A549 (cell line): ENCODE results near the gene POP5. TPM values are rescaled to one million over a fixed set of nuclear protein-coding genes. Genes with fewer than 3 reads are reported as not detected.
A peak's percentile ranks its signal among the peaks of the same experiment; 100 is the strongest.

Experiments
- ESRRA ChIP-seq: fragments of 150-350 bp; IDR thresholded peaks from 2 replicates; pipeline ENCODE4 v1.6.1; 2014; ENCODE audit warnings: mild to moderate bottlenecking, low read length, borderline replicate concordance
- JUN ChIP-seq, 2 experiments: fragments of >200 bp; sonication (Bioruptor Twin); formaldehyde crosslinking; IDR thresholded peaks; 2 replicates in 1 of 2; 3 replicates in 1 of 2; pipeline ENCODE4 v1.6.1; 2016 to 2017
- TP53 ChIP-seq: fragments of 250-450 bp; sonication (Bioruptor Pico); IDR thresholded peaks from 2 replicates; pipeline ENCODE4 v1.5.0; 2021; ENCODE audit warnings: mild to moderate bottlenecking, moderate library complexity
- polyA plus RNA-seq, 4 experiments: library from polyadenylated mRNA; depleted of rRNA in 3 of 4; stranded (reverse); fragments of >200 nt; fragmentation: RNase III in 1 of 4; extraction: RNeasy Plus Mini Kit Qiagen cat#74134 plus additional on column Dnase treatment in 1 of 4; gene quantifications; 2 replicates in 3 of 4; 3 replicates in 1 of 4; pipeline ENCODE4 v1.2.3, GENCODE V29; 2011 to 2017
- TF ChIP-seq, protein P1 (sequence below): IDR thresholded peaks from 2 replicates; pipeline ENCODE4 v1.6.1; 2012
- TF ChIP-seq, protein P2 (sequence below): fragments of >200 bp; sonication (Bioruptor Twin); formaldehyde crosslinking; IDR thresholded peaks from 3 replicates; pipeline ENCODE4 v1.6.1; 2016

POP5 gene
- polyA plus RNA-seq, 2 of the 4 experiments (the other 2 are of a cell fraction) = 82.4 to 111 TPM

DNA sequence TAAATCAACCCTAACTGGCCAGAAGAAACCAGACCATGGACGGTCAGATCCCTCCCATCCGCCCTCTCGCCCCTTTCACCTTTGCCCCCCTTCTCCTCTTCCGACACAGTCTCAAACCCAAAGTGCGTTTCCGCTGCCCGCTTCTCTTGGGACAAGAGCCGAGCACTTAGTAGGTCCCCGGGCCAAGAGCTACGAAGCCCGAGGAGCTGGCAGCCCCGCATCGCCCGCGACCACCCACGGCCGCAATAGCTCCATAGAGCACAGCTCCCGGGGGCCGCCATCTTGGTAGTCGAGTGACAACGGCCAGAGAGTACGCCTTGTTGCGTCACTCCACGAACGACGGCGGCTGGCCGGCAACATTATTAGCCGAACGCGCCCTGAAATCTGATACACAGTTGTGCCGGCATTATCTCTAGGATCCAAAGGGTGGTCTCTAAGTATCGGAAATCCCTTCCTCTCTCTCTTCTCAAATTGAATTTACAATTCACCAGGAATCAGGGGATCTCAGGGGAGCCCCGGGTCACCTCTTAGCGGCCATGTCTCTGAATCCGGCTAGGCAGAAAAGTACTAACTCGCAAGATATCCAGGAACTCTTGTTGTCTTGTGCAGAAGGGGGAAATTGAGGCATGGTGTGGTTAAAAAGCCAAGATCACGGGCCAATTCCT lies 52.2 kb downstream of the POP5 start, which contains the start of gene COQ5 (continued):
- TF ChIP-seq, protein P1, sequence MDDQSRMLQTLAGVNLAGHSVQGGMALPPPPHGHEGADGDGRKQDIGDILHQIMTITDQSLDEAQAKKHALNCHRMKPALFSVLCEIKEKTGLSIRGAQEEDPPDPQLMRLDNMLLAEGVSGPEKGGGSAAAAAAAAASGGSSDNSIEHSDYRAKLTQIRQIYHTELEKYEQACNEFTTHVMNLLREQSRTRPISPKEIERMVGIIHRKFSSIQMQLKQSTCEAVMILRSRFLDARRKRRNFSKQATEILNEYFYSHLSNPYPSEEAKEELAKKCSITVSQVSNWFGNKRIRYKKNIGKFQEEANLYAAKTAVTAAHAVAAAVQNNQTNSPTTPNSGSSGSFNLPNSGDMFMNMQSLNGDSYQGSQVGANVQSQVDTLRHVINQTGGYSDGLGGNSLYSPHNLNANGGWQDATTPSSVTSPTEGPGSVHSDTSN = 0 out of 2 replicates have a peak, but pooled peaks have one; percentile 66
- TF ChIP-seq, protein P2, sequence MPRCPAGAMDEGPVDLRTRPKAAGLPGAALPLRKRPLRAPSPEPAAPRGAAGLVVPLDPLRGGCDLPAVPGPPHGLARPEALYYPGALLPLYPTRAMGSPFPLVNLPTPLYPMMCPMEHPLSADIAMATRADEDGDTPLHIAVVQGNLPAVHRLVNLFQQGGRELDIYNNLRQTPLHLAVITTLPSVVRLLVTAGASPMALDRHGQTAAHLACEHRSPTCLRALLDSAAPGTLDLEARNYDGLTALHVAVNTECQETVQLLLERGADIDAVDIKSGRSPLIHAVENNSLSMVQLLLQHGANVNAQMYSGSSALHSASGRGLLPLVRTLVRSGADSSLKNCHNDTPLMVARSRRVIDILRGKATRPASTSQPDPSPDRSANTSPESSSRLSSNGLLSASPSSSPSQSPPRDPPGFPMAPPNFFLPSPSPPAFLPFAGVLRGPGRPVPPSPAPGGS = peak; percentile 79; the same call in 2 of the 3 replicates
- TF ChIP-seq JUN (IDR thresholded peaks at IDR 0.05) (peak; percentile 81 to 90; a peak in 4 of 5 replicates), TP53 (peak; percentile 45; the same call in 1 of the 2 replicates), ESRRA (no peak)

Other genes with a start within 250 kb of the POP5 start
- 0.44 and 0.72 TPM in 2 replicates for gene MSI1, start 212.2 kb downstream of the POP5 start, polyA plus RNA-seq (2011; rRNA removed)
- 1.0 to 1.9 TPM (median 1.4 TPM) in 3 replicates for gene MSI1, start 212.2 kb downstream of the POP5 start, polyA plus RNA-seq (2017; fragmentation: RNase III; extraction: RNeasy Plus Mini Kit Qiagen cat#74134 plus additional on column Dnase treatment)
- gene COX6A1, start 143.3 kb downstream of the POP5 start, polyA plus RNA-seq (2011; rRNA removed) = 948 and 1,287 TPM in 2 replicates
- gene COX6A1, start 143.3 kb downstream of the POP5 start, polyA plus RNA-seq (2017; fragmentation: RNase III; extraction: RNeasy Plus Mini Kit Qiagen cat#74134 plus additional on column Dnase treatment) = 709 to 768 TPM (median 759 TPM) in 3 replicates
- 97.9 and 114 TPM in 2 replicates for gene TRIAP1, start 135.0 kb downstream of the POP5 start, polyA plus RNA-seq (2011; rRNA removed)
- gene TRIAP1, start 135.0 kb downstream of the POP5 start, polyA plus RNA-seq (2017; fragmentation: RNase III; extraction: RNeasy Plus Mini Kit Qiagen cat#74134 plus additional on column Dnase treatment) = 70.9 to 81.9 TPM (median 72.3 TPM) in 3 replicates
- 39.9 and 40.6 TPM in 2 replicates for gene GATC, start 135.0 kb downstream of the POP5 start, polyA plus RNA-seq (2011; rRNA removed)
- 19.7 to 22.5 TPM (median 20.6 TPM) in 3 replicates for gene GATC, start 135.0 kb downstream of the POP5 start, polyA plus RNA-seq (2017; fragmentation: RNase III; extraction: RNeasy Plus Mini Kit Qiagen cat#74134 plus additional on column Dnase treatment)
- gene SRSF9, start 111.7 kb downstream of the POP5 start, polyA plus RNA-seq (2011; rRNA removed) = 173 and 218 TPM in 2 replicates
- 288 to 316 TPM (median 306 TPM) in 3 replicates for gene SRSF9, start 111.7 kb downstream of the POP5 start, polyA plus RNA-seq (2017; fragmentation: RNase III; extraction: RNeasy Plus Mini Kit Qiagen cat#74134 plus additional on column Dnase treatment)
- gene DYNLL1, start 85.3 kb downstream of the POP5 start, polyA plus RNA-seq (2011; rRNA removed) = 744 and 825 TPM in 2 replicates
- gene DYNLL1, start 85.3 kb downstream of the POP5 start, polyA plus RNA-seq (2017; fragmentation: RNase III; extraction: RNeasy Plus Mini Kit Qiagen cat#74134 plus additional on column Dnase treatment) = 700 to 848 TPM (median 735 TPM) in 3 replicates
- 84.9 and 100.0 TPM in 2 replicates for gene COQ5, start 52.2 kb downstream of the POP5 start, polyA plus RNA-seq (2011; rRNA removed)
- 46.6 to 49.6 TPM (median 48.9 TPM) in 3 replicates for gene COQ5, start 52.2 kb downstream of the POP5 start, polyA plus RNA-seq (2017; fragmentation: RNase III; extraction: RNeasy Plus Mini Kit Qiagen cat#74134 plus additional on column Dnase treatment)
- 118 and 137 TPM in 2 replicates for gene RNF10, start 47.0 kb downstream of the POP5 start, polyA plus RNA-seq (2011; rRNA removed)
- gene RNF10, start 47.0 kb downstream of the POP5 start, polyA plus RNA-seq (2017; fragmentation: RNase III; extraction: RNeasy Plus Mini Kit Qiagen cat#74134 plus additional on column Dnase treatment) = 87.0 to 101 TPM (median 99.3 TPM) in 3 replicates
- 0.17 and 0.22 TPM in 2 replicates for gene CABP1, start 59.2 kb upstream of the POP5 start, polyA plus RNA-seq (2011; rRNA removed)
- gene CABP1, start 59.2 kb upstream of the POP5 start, polyA plus RNA-seq (2017; fragmentation: RNase III; extraction: RNeasy Plus Mini Kit Qiagen cat#74134 plus additional on column Dnase treatment) = 0.08 to 0.16 TPM (median 0.15 TPM) in 3 replicates
- gene MLEC, start 105.7 kb upstream of the POP5 start, polyA plus RNA-seq (2011; rRNA removed) = 89.1 and 140 TPM in 2 replicates
- gene MLEC, start 105.7 kb upstream of the POP5 start, polyA plus RNA-seq (2017; fragmentation: RNase III; extraction: RNeasy Plus Mini Kit Qiagen cat#74134 plus additional on column Dnase treatment) = 117 to 126 TPM (median 121 TPM) in 3 replicates
- gene UNC119B, start 129.1 kb upstream of the POP5 start, polyA plus RNA-seq (2011; rRNA removed) = 37.5 and 41.5 TPM in 2 replicates
- 22.1 to 27.0 TPM (median 25.8 TPM) in 3 replicates for gene UNC119B, start 129.1 kb upstream of the POP5 start, polyA plus RNA-seq (2017; fragmentation: RNase III; extraction: RNeasy Plus Mini Kit Qiagen cat#74134 plus additional on column Dnase treatment)
- 7.0 and 7.9 TPM in 2 replicates for gene ACADS, start 144.4 kb upstream of the POP5 start, polyA plus RNA-seq (2011; rRNA removed)
- 8.4 to 9.3 TPM (median 9.1 TPM) in 3 replicates for gene ACADS, start 144.4 kb upstream of the POP5 start, polyA plus RNA-seq (2017; fragmentation: RNase III; extraction: RNeasy Plus Mini Kit Qiagen cat#74134 plus additional on column Dnase treatment)